HCT116 (cell line): Measurements from ENCODE around the gene GATAD2B. TPM values are rescaled to one million over a fixed set of nuclear protein-coding genes. Genes with fewer than 3 reads are reported as not detected.

Experiments
- ATAC-seq: fragments of 200-7000 bp; cut with Tn5 transposase; 2 replicates; pipeline ENCODE4 v1.9.1; 2020; ENCODE audit warnings: mild to moderate bottlenecking, moderate library complexity
- BruUV-seq: library from RNA; stranded (reverse); fragments of 400-500 nt; replicated peaks from 2 replicates; lab custom pipeline; 2021; lab: Mats Ljungman, UMichigan
- CTCF ChIA-PET: fragments of 300-600 bp; sonication (Branson Sonifier 250); formaldehyde crosslinking; loops from one replicate; lab custom pipeline; 2021; ENCODE audit warnings: antibody characterized with exemption; lab: Charles Lee
- POLR2A ChIA-PET: fragments of 300-600, 350-600 bp; sonication (Branson Sonifier 250); formaldehyde crosslinking; loops from one replicate; lab custom pipeline; 2021; ENCODE audit warnings: antibody characterized with exemption; lab: Charles Lee
- RAD21 ChIA-PET, 2 experiments: fragments of 300-600 bp; sonication (Branson Sonifier 250); formaldehyde crosslinking; loops; one replicate each; lab custom pipeline; 2023; ENCODE audit warnings: low total read pairs in 2 of 2; ENCODE audit not compliant: uncharacterized antibody in 2 of 2, unreplicated experiment in 2 of 2, low non-redundant PET in 1 of 2; lab: Charles Lee
- DNase-seq: peaks from one replicate; pipeline ENCODE4 v3.0.0-alpha.2; 2010; ENCODE audit warnings: low read depth, low spot score
- H2AFZ ChIP-seq: fragments of 200-600 bp; shearing (Covaris generic), sonication (generic); 2 replicates; pipeline ENCODE4 v1.6.1; 2017; ENCODE audit warnings: low read depth, mixed run types, mixed read lengths, antibody characterized with exemption, low read length; ENCODE audit not compliant: poor library complexity, severe bottlenecking
- H3K27ac ChIP-seq: 2 replicates; pipeline ENCODE4 v1.5.1; 2012; ENCODE audit warnings: low read depth, low read length
- H3K27me3 ChIP-seq: fragments of 200-600 bp; sonication (generic); 2 replicates; pipeline ENCODE4 v1.6.1; 2016; ENCODE audit warnings: mixed run types, low read length, mixed read lengths; ENCODE audit not compliant: insufficient read depth
- H3K36me3 ChIP-seq, 2 experiments: fragments of 200-500 bp in 1 of 2; fragments of 200-600 bp in 1 of 2; sonication (Bioruptor generic) in 1 of 2; sonication (generic) in 1 of 2; 2 replicates each; pipeline versions ENCODE4 v1.5.1 to v1.6.1; 2014 to 2016; ENCODE audit warnings: low read length in 2 of 2, inconsistent platforms in 1 of 2, mixed read lengths in 1 of 2, mixed run types in 1 of 2; ENCODE audit not compliant: insufficient read depth in 2 of 2, control insufficient read depth in 1 of 2
- H3K4me1 ChIP-seq, 2 experiments: fragments of 200-600 bp in 1 of 2; sonication (generic) in 1 of 2; 2 replicates each; pipeline versions ENCODE4 v1.5.1 to v1.6.1; 2012 to 2017; ENCODE audit warnings: low read length in 2 of 2, inconsistent platforms in 1 of 2, mild to moderate bottlenecking in 1 of 2, mixed read lengths in 1 of 2, mixed run types in 1 of 2, moderate library complexity in 1 of 2; ENCODE audit not compliant: insufficient read depth in 2 of 2, control insufficient read depth in 1 of 2
- H3K4me2 ChIP-seq: fragments of 200-600 bp; sonication (generic); 2 replicates; pipeline ENCODE4 v1.6.1; 2017; ENCODE audit warnings: mixed run types, low read length, mixed read lengths
- H3K4me3 ChIP-seq, 2 experiments: fragments of 200-600 bp in 1 of 2; sonication (generic) in 1 of 2; replicated peaks in 1 of 2; 2 replicates each; pipeline ENCODE4 v1.5.1; 2011 to 2016; ENCODE audit warnings: low read length in 2 of 2, control low read depth in 1 of 2, low read depth in 1 of 2, mild to moderate bottlenecking in 1 of 2, mixed read lengths in 1 of 2, mixed run types in 1 of 2
- H3K79me2 ChIP-seq: fragments of 200-600 bp; sonication (generic); 2 replicates; pipeline ENCODE4 v1.6.1; 2017; ENCODE audit warnings: mild to moderate bottlenecking, mixed run types, low read length, moderate library complexity, mixed read lengths; ENCODE audit not compliant: insufficient read depth
- H3K9ac ChIP-seq: fragments of 200-600 bp; sonication (generic); 2 replicates; pipeline ENCODE4 v1.6.1; 2016; ENCODE audit warnings: low read length, mixed read lengths
- H3K9me2 ChIP-seq: fragments of 200-600 bp; sonication (generic), shearing (Covaris generic); 2 replicates; pipeline ENCODE4 v1.6.1; 2017; ENCODE audit warnings: mixed run types, mild to moderate bottlenecking, moderate library complexity; ENCODE audit not compliant: insufficient read depth
- H3K9me3 ChIP-seq, 2 experiments: fragments of 200-500 bp in 1 of 2; fragments of 200-600 bp in 1 of 2; sonication (Bioruptor generic) in 1 of 2; sonication (generic) in 1 of 2; 2 replicates each; pipeline ENCODE4 v1.6.1; 2014 to 2017; ENCODE audit warnings: low read length in 2 of 2, mixed read lengths in 2 of 2, inconsistent platforms in 1 of 2, low read depth in 1 of 2, mild to moderate bottlenecking in 1 of 2, mixed run types in 1 of 2, moderate library complexity in 1 of 2; ENCODE audit not compliant: control insufficient read depth in 1 of 2, insufficient read depth in 1 of 2
- H4K20me1 ChIP-seq: fragments of 200-600 bp; sonication (generic), shearing (Covaris generic); 2 replicates; pipeline ENCODE4 v1.6.1; 2017; ENCODE audit warnings: mixed run types, mild to moderate bottlenecking, moderate library complexity; ENCODE audit not compliant: insufficient read depth
- CBX3 ChIP-seq: IDR thresholded peaks from 2 replicates; pipeline ENCODE4 v1.6.1; 2012; ENCODE audit warnings: low read depth
- ELF1 ChIP-seq: IDR thresholded peaks from 2 replicates; pipeline ENCODE4 v1.6.1; 2012; ENCODE audit warnings: low read depth, borderline replicate concordance
- FOSL1 ChIP-seq: IDR thresholded peaks from 2 replicates; pipeline ENCODE4 v1.6.1; 2012; ENCODE audit warnings: low read depth
- JUND ChIP-seq: IDR thresholded peaks from 2 replicates; pipeline ENCODE4 v1.6.1; 2012
- MAX ChIP-seq: IDR thresholded peaks from 2 replicates; pipeline ENCODE4 v1.6.1; 2012
- POLR2A ChIP-seq: IDR thresholded peaks from 2 replicates; pipeline ENCODE4 v1.7.0; 2011; ENCODE audit warnings: borderline replicate concordance; ENCODE audit not compliant: insufficient read depth, insufficient read length; ENCODE audit errors: extremely low read depth
- SIN3A ChIP-seq: IDR thresholded peaks from 2 replicates; pipeline ENCODE4 v1.6.1; 2012; ENCODE audit warnings: low read depth
- SRF ChIP-seq: IDR thresholded peaks from 2 replicates; pipeline ENCODE4 v1.6.1; 2012; ENCODE audit warnings: low read depth
- YY1 ChIP-seq: IDR thresholded peaks from 2 replicates; pipeline ENCODE4 v1.6.1; 2011; ENCODE audit warnings: low read length, low read depth, moderate library complexity, mild to moderate bottlenecking; ENCODE audit not compliant: insufficient replicate concordance; ENCODE audit errors: extremely low read depth
- ZBTB33 ChIP-seq: IDR thresholded peaks from 2 replicates; pipeline ENCODE4 v1.6.1; 2011; ENCODE audit warnings: mild to moderate bottlenecking, low read length, moderate library complexity; ENCODE audit not compliant: insufficient replicate concordance; ENCODE audit errors: extremely low read depth
- ZNF274 ChIP-seq: fragments of 200-500 bp; sonication (Bioruptor generic); IDR thresholded peaks from 2 replicates; pipeline ENCODE4 v1.6.1; 2014; ENCODE audit warnings: mild to moderate bottlenecking, low read depth, low read length, inconsistent platforms
- intact Hi-C: fragments of 100-400 bp; cut with micrococcal nuclease; formaldehyde crosslinking; loops from 2 replicates; pipeline ENCODE4 v1.10.0; 2022
- total RNA-seq: library from RNA; stranded (reverse); gene quantifications from one replicate; pipeline ENCODE4 v1.2.1, GENCODE V29; 2021; ENCODE audit not compliant: unreplicated experiment
- TF ChIP-seq, protein P1 (sequence below): IDR thresholded peaks from 2 replicates; pipeline ENCODE4 v1.6.1; 2012
- TF ChIP-seq, protein P2 (sequence below), 3 experiments: fragments of 200-600 bp in 1 of 3; sonication (generic) in 1 of 3; IDR thresholded peaks in 2 of 3; conservative IDR thresholded peaks in 1 of 3; 2 replicates each; pipeline ENCODE4 v1.5.1; 2012 to 2017; ENCODE audit warnings: low read depth in 2 of 3, low read length in 2 of 3, antibody characterized with exemption in 1 of 3, borderline replicate concordance in 1 of 3, control low read depth in 1 of 3, mild to moderate bottlenecking in 1 of 3, mixed read lengths in 1 of 3, mixed run types in 1 of 3, moderate library complexity in 1 of 3; ENCODE audit not compliant: insufficient read depth in 1 of 3

Gene GATAD2B
- total RNA-seq, 1 experiment from 2014 or later: 50.2 TPM

DNA sequence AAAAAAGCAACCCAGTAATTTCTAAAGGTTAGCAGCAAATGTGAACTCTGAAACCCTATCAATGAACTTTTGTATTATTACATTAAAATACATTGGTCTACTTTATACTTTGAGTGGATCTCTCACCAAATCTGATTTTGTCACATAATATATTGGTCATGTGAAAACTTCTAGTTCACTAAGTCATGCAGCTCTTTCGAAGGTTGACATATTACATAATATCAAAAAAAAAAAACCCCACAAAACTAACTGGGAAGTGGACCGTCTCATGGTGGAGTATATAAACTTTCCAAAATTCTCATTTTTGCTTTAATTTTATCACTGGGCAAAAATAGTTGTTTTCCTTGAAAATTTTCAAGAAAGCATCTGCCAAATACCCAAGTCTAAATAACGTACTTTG lies 50.4 kb downstream of the GATAD2B start:
- BruUV-seq: no TSS peak
- Histone ChIP-seq H3K9ac (no peak overlapping the region), H3K4me1 (no peaks in the 10 kb centered on the region), H3K9me3 (no peaks in the 10 kb centered on the region), H4K20me1 (0 out of 2 replicates have a peak, but pooled peaks cover 6% of the 10 kb centered on the region), H3K4me3 (no peak overlapping the region), H3K79me2 (peaks cover 47% of the 10 kb centered on the region), H2AFZ (no peak overlapping the region), H3K27me3 (no peaks in the 10 kb centered on the region), H3K36me3 (no peaks in the 10 kb centered on the region), H3K27ac (no peak overlapping the region), H3K4me2 (no peak overlapping the region), H3K9me2 (no peaks in the 10 kb centered on the region)
- ATAC-seq: no peak
- intact Hi-C loops: no loop called here
- TF ChIP-seq CBX3 (no peak), JUND (no peak), FOSL1 (no peak), ELF1 (no peak), SIN3A (no peak), MAX (no peak), SRF (no peak), POLR2A (no peak), ZNF274 (no peak), ZBTB33 (no peak), YY1 (no peak)
- TF ChIP-seq, protein P1, sequence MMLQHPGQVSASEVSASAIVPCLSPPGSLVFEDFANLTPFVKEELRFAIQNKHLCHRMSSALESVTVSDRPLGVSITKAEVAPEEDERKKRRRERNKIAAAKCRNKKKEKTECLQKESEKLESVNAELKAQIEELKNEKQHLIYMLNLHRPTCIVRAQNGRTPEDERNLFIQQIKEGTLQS: no peak
- TF ChIP-seq, protein P2, sequence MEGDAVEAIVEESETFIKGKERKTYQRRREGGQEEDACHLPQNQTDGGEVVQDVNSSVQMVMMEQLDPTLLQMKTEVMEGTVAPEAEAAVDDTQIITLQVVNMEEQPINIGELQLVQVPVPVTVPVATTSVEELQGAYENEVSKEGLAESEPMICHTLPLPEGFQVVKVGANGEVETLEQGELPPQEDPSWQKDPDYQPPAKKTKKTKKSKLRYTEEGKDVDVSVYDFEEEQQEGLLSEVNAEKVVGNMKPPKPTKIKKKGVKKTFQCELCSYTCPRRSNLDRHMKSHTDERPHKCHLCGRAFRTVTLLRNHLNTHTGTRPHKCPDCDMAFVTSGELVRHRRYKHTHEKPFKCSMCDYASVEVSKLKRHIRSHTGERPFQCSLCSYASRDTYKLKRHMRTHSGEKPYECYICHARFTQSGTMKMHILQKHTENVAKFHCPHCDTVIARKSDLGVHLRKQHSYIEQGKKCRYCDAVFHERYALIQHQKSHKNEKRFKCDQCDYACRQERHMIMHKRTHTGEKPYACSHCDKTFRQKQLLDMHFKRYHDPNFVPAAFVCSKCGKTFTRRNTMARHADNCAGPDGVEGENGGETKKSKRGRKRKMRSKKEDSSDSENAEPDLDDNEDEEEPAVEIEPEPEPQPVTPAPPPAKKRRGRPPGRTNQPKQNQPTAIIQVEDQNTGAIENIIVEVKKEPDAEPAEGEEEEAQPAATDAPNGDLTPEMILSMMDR (IDR thresholded peaks at IDR 0.05 in 2 of 3, conservative IDR thresholded peaks at IDR 0.05 in 1 of 3; ENCODE audit: borderline replicate concordance in 1 of 3, insufficient read depth in 1 of 3, low read depth in 2 of 3, low read length in 2 of 3): no peak
- no peak for DNase-seq
- ChIA-PET CTCF (no interaction called here), RAD21 (no interaction called here), POLR2A (no interaction called here)
